Ascending aorta (tissue), 2 donors: Measurements from ENCODE around the gene MEI4. TPM values are rescaled to one million over a fixed set of nuclear protein-coding genes. Genes with fewer than 3 reads are reported as not detected.

ENCODE experiments used
- DNase-seq, 2 donors: peaks; one replicate each; pipeline ENCODE4 v3.0.0-alpha.2; 2019; ENCODE audit warnings: low spot score in 2 of 2
- H3K27ac ChIP-seq, 2 donors: fragments of 200-600 bp; sonication (generic); one replicate each; pipeline ENCODE4 v1.5.1; 2016 to 2017; ENCODE audit warnings: mild to moderate bottlenecking in 1 of 2
- H3K27me3 ChIP-seq: fragments of 200-600 bp; sonication (generic); one replicate; pipeline ENCODE4 v1.5.1; 2017
- H3K36me3 ChIP-seq, 2 donors: fragments of 200-600 bp; sonication (generic); one replicate each; pipeline ENCODE4 v1.5.1; 2016
- H3K4me1 ChIP-seq, 2 donors: fragments of 200-600 bp; sonication (generic); one replicate each; pipeline ENCODE4 v1.5.1; 2016 to 2017; ENCODE audit warnings: mild to moderate bottlenecking in 1 of 2
- H3K4me3 ChIP-seq, 2 donors: fragments of 200-600 bp; sonication (generic); one replicate each; pipeline ENCODE4 v1.5.1; 2016 to 2017; ENCODE audit warnings: mild to moderate bottlenecking in 1 of 2
- H3K9me3 ChIP-seq, 2 donors: fragments of 200-600 bp; sonication (generic); one replicate each; pipeline ENCODE4 v1.5.1; 2016
- intact Hi-C: fragments of 100-400 bp; cut with DNase I; formaldehyde crosslinking; loops from one replicate; pipeline ENCODE4 v1.15.1; 2023
- total RNA-seq: library from RNA; depleted of rRNA; stranded (reverse); fragments of >200 nt; gene quantifications from one replicate; pipeline ENCODE4 v1.1.0, GENCODE V29; 2016
- TF ChIP-seq, protein P1 (sequence below), 3 experiments: fragments of 200-600 bp in 2 of 3; fragments of 450-650 bp in 1 of 3; sonication (generic) in 2 of 3; IDR thresholded peaks; one replicate each; pipeline ENCODE4 v1.5.1; 2016 to 2019; ENCODE audit warnings: antibody characterized with exemption in 3 of 3, mild to moderate bottlenecking in 1 of 3, moderate library complexity in 1 of 3

MEI4 gene
- total RNA-seq, 1 donor from 2014 or later: not detected

- H3K36me3 ChIP-seq: no peaks in the 10 kb centered on the region
- no peaks in the 10 kb centered on the region for H3K9me3 ChIP-seq
- DNase-seq: no peak
- no peak overlapping the region for H3K27ac ChIP-seq
- intact Hi-C loops: no loop called here
- TF ChIP-seq, protein P1, sequence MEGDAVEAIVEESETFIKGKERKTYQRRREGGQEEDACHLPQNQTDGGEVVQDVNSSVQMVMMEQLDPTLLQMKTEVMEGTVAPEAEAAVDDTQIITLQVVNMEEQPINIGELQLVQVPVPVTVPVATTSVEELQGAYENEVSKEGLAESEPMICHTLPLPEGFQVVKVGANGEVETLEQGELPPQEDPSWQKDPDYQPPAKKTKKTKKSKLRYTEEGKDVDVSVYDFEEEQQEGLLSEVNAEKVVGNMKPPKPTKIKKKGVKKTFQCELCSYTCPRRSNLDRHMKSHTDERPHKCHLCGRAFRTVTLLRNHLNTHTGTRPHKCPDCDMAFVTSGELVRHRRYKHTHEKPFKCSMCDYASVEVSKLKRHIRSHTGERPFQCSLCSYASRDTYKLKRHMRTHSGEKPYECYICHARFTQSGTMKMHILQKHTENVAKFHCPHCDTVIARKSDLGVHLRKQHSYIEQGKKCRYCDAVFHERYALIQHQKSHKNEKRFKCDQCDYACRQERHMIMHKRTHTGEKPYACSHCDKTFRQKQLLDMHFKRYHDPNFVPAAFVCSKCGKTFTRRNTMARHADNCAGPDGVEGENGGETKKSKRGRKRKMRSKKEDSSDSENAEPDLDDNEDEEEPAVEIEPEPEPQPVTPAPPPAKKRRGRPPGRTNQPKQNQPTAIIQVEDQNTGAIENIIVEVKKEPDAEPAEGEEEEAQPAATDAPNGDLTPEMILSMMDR (IDR thresholded peaks at IDR 0.05): no peak
- H3K4me1 ChIP-seq: no peaks in the 10 kb centered on the region
- no peak overlapping the region for H3K4me3 ChIP-seq
- no peaks in the 10 kb centered on the region for H3K27me3 ChIP-seq
Measured at GRCh38 chr6:77844822-77845221, 192.0 kb downstream of the MEI4 start.

DNA sequence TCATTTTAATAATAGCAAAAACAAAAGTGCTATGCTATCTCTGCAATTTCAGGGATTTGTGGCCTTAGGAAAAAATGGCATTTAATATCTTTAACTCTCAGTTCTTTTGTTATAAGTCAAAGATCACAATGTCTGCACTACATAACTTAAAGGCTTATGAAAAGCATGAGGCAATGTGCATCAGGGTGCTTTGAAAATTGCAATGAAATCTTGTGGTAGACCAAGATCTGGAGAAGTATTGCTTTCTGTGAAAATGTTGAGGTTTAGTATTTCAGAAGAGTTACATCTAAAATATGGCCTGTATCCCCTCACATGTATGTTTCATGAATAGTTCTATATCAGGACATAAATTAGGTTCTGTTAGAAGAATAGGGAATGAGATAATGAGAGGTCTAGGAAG lies 200.6 kb downstream of the MEI4 start:
- H3K4me3 ChIP-seq: no peak overlapping the region
- TF ChIP-seq, protein P1 (IDR thresholded peaks at IDR 0.05): no peak

DNA sequence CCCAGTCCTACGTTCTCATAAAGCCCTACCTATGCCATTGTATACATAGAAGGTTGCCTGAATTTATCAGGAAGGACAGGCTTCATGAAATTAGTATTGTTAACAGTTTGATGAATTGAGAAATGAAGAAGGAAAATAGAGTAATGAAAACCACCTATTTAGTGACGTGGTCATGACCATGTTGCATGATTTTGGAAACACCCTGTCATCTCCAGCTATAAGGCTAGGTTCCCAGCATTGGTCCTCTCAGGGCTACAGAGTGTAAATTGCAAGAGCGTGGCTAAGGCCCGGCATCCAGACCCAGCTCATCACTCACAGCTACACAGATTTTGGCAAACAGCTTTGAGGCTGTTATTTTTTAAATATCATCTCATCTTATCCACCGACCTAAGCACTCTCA lies 203.6 kb downstream of the MEI4 start:
- H3K4me3 ChIP-seq: no peak overlapping the region
- H3K9me3 ChIP-seq: no peaks in the 10 kb centered on the region
- no peaks in the 10 kb centered on the region for H3K4me1 ChIP-seq
- intact Hi-C loops: no loop called here
- TF ChIP-seq, protein P1 (IDR thresholded peaks at IDR 0.05): no peak
- no peak for DNase-seq
- no peak overlapping the region for H3K27ac ChIP-seq
- H3K36me3 ChIP-seq: no peaks in the 10 kb centered on the region
- H3K27me3 ChIP-seq: no peaks in the 10 kb centered on the region

More for the DNA sequence above, 200.6 kb downstream of the MEI4 start:
- Histone ChIP-seq H3K27me3 (no peaks in the 10 kb centered on the region), H3K9me3 (no peaks in the 10 kb centered on the region), H3K36me3 (no peaks in the 10 kb centered on the region), H3K27ac (no peak overlapping the region), H3K4me1 (no peaks in the 10 kb centered on the region)
- DNase-seq: no peak
- intact Hi-C loops: no loop called here

- DNase-seq: no peak
- no peaks in the 10 kb centered on the region for H3K9me3 ChIP-seq
- intact Hi-C loops: no loop called here
- no peaks in the 10 kb centered on the region for H3K4me1 ChIP-seq
- H3K27ac ChIP-seq: no peak overlapping the region
- no peaks in the 10 kb centered on the region for H3K36me3 ChIP-seq
- no peak overlapping the region for H3K4me3 ChIP-seq
- TF ChIP-seq, protein P1 (IDR thresholded peaks at IDR 0.05): no peak
- no peaks in the 10 kb centered on the region for H3K27me3 ChIP-seq
Measured at GRCh38 chr6:77857421-77857820, 204.6 kb downstream of the MEI4 start.

- no peaks in the 10 kb centered on the region for H3K36me3 ChIP-seq
- no peak for DNase-seq
- TF ChIP-seq, protein P1 (IDR thresholded peaks at IDR 0.05): no peak
- H3K9me3 ChIP-seq: no peaks in the 10 kb centered on the region
- intact Hi-C loops: no loop called here
- H3K4me3 ChIP-seq: no peak overlapping the region
- no peak overlapping the region for H3K27ac ChIP-seq
- H3K4me1 ChIP-seq: no peaks in the 10 kb centered on the region
- H3K27me3 ChIP-seq: no peaks in the 10 kb centered on the region
Measured at GRCh38 chr6:77876300-77876699, 223.5 kb downstream of the MEI4 start.

- TF ChIP-seq, protein P1 (IDR thresholded peaks at IDR 0.05): no peak
- intact Hi-C loops: no loop called here
Measured at GRCh38 chr6:77879527-77879926, 226.7 kb downstream of the MEI4 start.

More at GRCh38 chr6:77879527-77879926, 226.7 kb downstream of the MEI4 start:
- no peak for DNase-seq
- Histone ChIP-seq H3K36me3 (no peaks in the 10 kb centered on the region), H3K27me3 (no peaks in the 10 kb centered on the region), H3K27ac (no peak overlapping the region), H3K4me3 (no peak overlapping the region), H3K9me3 (no peaks in the 10 kb centered on the region), H3K4me1 (no peaks in the 10 kb centered on the region)
